Activated CD8-positive, alpha-beta T cell treated with anti-CD3 and anti-CD28 coated beads for 36 hours (primary cell): ENCODE measurements around the gene TH. TPM values are rescaled to one million over a fixed set of nuclear protein-coding genes. Genes with fewer than 3 reads are reported as not detected.

Source experiments
- ATAC-seq: fragments of 200-7000 bp; cut with Tn5 transposase; one replicate; pipeline ENCODE4 v1.10.0; 2021; ENCODE audit warnings: mild to moderate bottlenecking, moderate library complexity
- CTCF ChIA-PET: fragments of 350-600 bp; sonication (Branson Sonifier 250); formaldehyde crosslinking; loops from one replicate; lab custom pipeline; 2021; ENCODE audit warnings: antibody characterized with exemption; lab: Charles Lee
- POLR2A ChIA-PET: fragments of 350-600 bp; sonication (Branson Sonifier 250); formaldehyde crosslinking; loops from one replicate; lab custom pipeline; 2021; ENCODE audit warnings: antibody characterized with exemption; lab: Charles Lee
- DNase-seq: peaks from one replicate; pipeline ENCODE4 v3.0.0-alpha.2; 2020
- H3K27ac Mint-ChIP-seq: one replicate; pipeline ENCODE4 v1.8.0; 2021; ENCODE audit warnings: mild to moderate bottlenecking, mixed read lengths
- H3K27me3 Mint-ChIP-seq: one replicate; pipeline ENCODE4 v1.8.0; 2021; ENCODE audit warnings: mixed read lengths
- H3K36me3 Mint-ChIP-seq: one replicate; pipeline ENCODE4 v1.8.0; 2021; ENCODE audit warnings: low read depth, mixed read lengths
- H3K4me1 Mint-ChIP-seq: one replicate; pipeline ENCODE4 v1.8.0; 2021; ENCODE audit warnings: low read depth, mixed read lengths
- H3K4me3 Mint-ChIP-seq: one replicate; pipeline ENCODE4 v1.8.0; 2021; ENCODE audit warnings: mild to moderate bottlenecking, moderate library complexity, mixed read lengths
- H3K9me3 Mint-ChIP-seq: one replicate; pipeline ENCODE4 v1.8.0; 2021; ENCODE audit warnings: mixed read lengths
- intact Hi-C: fragments of 100-400 bp; cut with micrococcal nuclease; formaldehyde crosslinking; loops from one replicate; pipeline ENCODE4 v1.10.0; 2022
- total RNA-seq, 2 experiments: library from RNA; stranded (reverse); gene quantifications; one replicate each; pipeline ENCODE4 v1.2.3, GENCODE V29; 2021
- TF ChIP-seq, protein P1 (sequence below): fragments of 200-600 bp; IDR thresholded peaks from one replicate; pipeline ENCODE4 v1.8.0; 2022; ENCODE audit warnings: antibody characterized with exemption, mild to moderate bottlenecking

Gene TH
- total RNA-seq, 2 experiments from 2014 or later = not detected

DNA sequence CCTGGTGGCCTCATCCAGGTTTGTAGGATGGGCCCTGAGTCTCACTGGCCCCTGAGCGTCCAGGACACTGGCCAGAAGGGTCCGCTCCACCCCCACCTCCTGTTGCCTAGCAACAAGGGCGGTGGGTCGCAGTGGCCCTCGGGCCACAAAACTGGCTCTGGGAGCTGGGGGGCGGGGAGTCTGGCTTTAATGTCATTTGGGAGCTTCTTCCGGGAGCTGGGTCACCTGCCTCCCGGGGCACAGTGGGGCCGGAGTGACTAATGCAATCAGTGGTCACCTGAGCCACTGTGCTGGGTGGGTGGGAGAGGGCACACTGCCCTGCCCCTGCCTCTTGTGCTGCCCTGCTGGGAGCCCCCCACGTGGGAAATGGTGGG, 2.6 kb downstream of the TH start:
- no peaks in the 10 kb centered on the region for H3K36me3 Mint-ChIP-seq
- ATAC-seq (no peak), DNase-seq (no peak)
- ChIA-PET CTCF (no interaction called here), POLR2A (no interaction called here)
- intact Hi-C loops = no loop called here
- H3K4me3 Mint-ChIP-seq = no peak overlapping the region
- TF ChIP-seq, protein P1, sequence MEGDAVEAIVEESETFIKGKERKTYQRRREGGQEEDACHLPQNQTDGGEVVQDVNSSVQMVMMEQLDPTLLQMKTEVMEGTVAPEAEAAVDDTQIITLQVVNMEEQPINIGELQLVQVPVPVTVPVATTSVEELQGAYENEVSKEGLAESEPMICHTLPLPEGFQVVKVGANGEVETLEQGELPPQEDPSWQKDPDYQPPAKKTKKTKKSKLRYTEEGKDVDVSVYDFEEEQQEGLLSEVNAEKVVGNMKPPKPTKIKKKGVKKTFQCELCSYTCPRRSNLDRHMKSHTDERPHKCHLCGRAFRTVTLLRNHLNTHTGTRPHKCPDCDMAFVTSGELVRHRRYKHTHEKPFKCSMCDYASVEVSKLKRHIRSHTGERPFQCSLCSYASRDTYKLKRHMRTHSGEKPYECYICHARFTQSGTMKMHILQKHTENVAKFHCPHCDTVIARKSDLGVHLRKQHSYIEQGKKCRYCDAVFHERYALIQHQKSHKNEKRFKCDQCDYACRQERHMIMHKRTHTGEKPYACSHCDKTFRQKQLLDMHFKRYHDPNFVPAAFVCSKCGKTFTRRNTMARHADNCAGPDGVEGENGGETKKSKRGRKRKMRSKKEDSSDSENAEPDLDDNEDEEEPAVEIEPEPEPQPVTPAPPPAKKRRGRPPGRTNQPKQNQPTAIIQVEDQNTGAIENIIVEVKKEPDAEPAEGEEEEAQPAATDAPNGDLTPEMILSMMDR = no peak
- H3K27ac Mint-ChIP-seq = no peak overlapping the region
- H3K4me1 Mint-ChIP-seq = no peaks in the 10 kb centered on the region
- peaks cover 2% of the 10 kb centered on the region for H3K27me3 Mint-ChIP-seq
- no peaks in the 10 kb centered on the region for H3K9me3 Mint-ChIP-seq

DNA sequence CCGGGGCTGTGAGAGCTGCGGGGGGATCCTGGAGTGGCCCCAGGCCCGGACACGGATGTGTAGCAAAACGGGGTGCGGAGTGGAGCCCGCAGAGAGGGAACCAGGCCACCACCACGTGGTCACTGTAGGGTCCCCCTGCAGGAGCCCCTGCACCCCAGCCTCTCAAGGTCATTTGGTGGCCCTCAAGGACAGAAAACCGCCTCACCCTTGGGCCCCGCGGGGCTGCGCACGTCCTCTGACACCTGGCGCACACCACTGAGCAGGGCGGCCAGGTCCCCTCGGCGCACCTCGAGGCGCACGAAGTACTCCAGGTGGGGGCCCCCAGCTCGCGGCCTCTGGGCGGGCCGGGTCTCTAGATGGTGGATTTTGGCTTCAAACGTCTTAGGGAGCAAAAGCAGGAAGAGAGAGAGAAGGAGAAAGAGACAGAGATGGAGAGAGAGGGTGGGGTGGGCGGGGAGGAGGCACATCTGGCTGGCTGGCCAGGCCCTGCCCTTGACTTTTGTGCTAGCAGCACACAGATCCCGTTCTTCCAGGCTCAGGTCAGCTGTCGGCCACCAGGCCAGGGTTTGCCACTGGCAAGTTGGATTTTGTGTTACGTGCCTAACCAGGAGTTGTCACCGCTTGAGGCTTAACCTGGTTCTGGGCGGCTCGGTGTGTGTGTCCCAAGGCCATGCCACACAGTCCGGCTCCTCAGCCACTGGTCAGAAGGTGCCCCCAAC, 3.2 kb downstream of the TH start:
- Mint-ChIP-seq H3K4me1 (no peaks in the 10 kb centered on the region), H3K27me3 (peaks cover 4% of the 10 kb centered on the region), H3K27ac (no peak overlapping the region), H3K4me3 (no peak overlapping the region), H3K9me3 (no peaks in the 10 kb centered on the region), H3K36me3 (no peaks in the 10 kb centered on the region)
- POLR2A ChIA-PET = interaction anchor here (1.1 kb wide), 1 partner anchor 251 kb away, joined by 3 read pairs; no protein-coding TSS in a partner anchor
- ATAC-seq = no peak
- intact Hi-C loops = no loop called here
- TF ChIP-seq, protein P1 = no peak
- no peak for DNase-seq
- CTCF ChIA-PET = interaction anchor here (0.6 to 1.0 kb wide), 2 partner anchors 18 to 136 kb away, joined by 3 to 5 read pairs; no protein-coding TSS in a partner anchor

DNA sequence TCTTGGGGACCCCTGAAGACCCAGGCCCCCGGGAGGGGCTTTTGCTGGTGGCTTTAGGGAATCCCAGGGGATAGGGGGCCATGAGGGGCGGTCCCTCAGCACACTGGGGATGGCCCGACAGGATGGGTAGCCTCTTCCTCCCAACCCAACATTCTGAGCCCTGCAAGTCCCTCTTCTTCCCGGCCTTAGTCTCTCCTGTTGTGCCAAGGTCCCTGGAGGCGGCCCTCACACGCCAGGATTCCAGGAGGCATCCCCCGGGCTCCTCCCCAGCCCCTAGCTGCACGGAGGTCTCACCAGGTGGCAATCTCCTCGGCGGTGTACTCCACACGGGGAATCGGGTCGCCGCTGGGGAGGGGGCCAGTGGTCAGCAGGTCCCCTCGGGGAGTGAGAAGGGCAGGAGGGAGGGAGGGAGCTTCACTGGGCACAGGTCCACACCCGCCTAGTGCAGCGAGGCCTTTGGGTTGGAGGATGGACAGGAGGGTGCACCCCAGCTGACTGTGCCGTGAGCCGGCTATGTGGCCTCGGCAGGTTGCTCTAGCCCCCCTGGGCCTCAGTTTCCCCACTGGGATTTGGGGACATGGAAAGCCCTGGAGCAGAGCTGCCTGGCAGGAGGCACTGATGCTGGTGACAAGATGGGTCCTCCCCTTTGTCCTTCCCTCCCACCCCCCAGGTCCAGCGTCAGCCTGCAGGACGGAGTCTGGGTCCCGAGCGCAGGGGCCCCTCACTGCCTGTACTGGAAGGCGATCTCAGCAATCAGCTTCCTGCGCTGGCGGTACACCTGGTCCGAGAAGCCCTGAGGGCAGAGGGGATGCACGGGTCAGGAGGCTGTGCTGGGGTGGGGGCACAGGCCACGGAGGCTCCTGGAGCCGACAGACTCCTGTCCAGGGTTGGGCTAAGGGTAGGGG, 4.2 kb downstream of the TH start:
- POLR2A ChIA-PET = interaction anchor here (1.1 kb wide), 1 partner anchor 252 kb away, joined by 3 read pairs; no protein-coding TSS in a partner anchor
- H3K4me1 Mint-ChIP-seq = no peaks in the 10 kb centered on the region
- H3K9me3 Mint-ChIP-seq = no peaks in the 10 kb centered on the region
- DNase-seq (no peak), ATAC-seq (no peak)
- TF ChIP-seq, protein P1 = no peak
- intact Hi-C loops = no loop called here
- CTCF ChIA-PET = interaction anchor here (0.6 to 1.0 kb wide), 3 partner anchors 17 to 254 kb away, joined by 3 to 5 read pairs (median 3); no protein-coding TSS in a partner anchor
- H3K27ac Mint-ChIP-seq = no peak overlapping the region
- peaks cover 5% of the 10 kb centered on the region for H3K27me3 Mint-ChIP-seq
- no peaks in the 10 kb centered on the region for H3K36me3 Mint-ChIP-seq
- H3K4me3 Mint-ChIP-seq = no peak overlapping the region

DNA sequence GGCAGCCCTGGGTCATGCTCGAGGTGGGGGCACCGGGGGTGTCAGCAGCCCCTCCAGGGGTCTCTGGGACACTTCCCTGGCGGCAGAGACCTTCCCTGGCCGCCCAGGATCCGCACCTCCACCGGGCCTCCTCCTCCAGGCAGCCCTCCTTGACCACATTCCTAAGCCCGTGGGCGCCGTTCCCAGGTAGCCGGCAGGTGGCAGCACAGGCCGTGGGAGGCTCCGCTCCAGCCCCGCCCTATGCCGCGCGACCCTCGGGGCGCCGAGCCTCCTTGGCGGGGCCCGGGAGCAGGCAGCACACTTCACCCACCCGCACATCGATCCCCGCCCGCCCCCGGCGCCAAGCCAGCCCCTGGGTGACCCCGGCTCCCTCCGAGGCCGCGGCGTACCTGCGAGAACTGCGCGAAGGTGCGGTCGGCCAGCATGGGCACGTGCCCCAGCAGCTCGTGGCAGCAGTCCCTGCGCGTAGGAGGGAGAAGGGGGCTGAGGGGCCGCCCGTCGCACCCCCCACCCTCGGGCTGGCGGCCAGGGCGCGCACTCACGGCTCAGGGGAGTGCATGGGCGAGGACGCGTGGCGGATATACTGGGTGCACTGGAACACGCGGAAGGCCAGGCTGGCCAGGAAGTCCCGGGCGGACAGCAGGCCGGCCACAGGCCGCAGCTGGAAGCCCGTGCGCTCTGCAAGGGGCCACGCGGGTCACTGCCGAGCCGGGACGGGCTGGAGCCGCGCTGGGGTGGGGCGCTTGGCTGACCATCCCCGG, 5.3 kb downstream of the TH start:
- H3K4me1 Mint-ChIP-seq = no peaks in the 10 kb centered on the region
- H3K27me3 Mint-ChIP-seq = peaks cover 5% of the 10 kb centered on the region
- intact Hi-C loops = no loop called here
- peak; percentile 81 for ATAC-seq
- TF ChIP-seq, protein P1 = peak; percentile 77
- H3K9me3 Mint-ChIP-seq = no peaks in the 10 kb centered on the region
- H3K4me3 Mint-ChIP-seq = no peak overlapping the region
- no peak overlapping the region for H3K27ac Mint-ChIP-seq
- peak; percentile 59 for DNase-seq
- CTCF ChIA-PET = interaction anchor here (1.0 to 1.6 kb wide), 3 partner anchors 15 to 254 kb away, joined by 5 to 6 read pairs (median 5); no protein-coding TSS in a partner anchor
- POLR2A ChIA-PET = no interaction called here
- H3K36me3 Mint-ChIP-seq = no peaks in the 10 kb centered on the region
